ENCODE results near the gene FUT9.

- TF ChIP-seq CTCF (IDR thresholded peaks at IDR 0.05) (no peak), ZFX (IDR thresholded peaks at IDR 0.05; ENCODE audit: borderline replicate concordance) (no peak)
Measured at GRCh38 chr6:95994151-95994550, 21.6 kb upstream of the FUT9 start.
